ENCODE measurements around the gene SERP1.

The SERP1 gene

GRCh38 chr3:150540991-150541390 is 5.3 kb downstream of the SERP1 start:
- TF ChIP-seq SPI1 (IDR thresholded peaks at IDR 0.05; ENCODE audit: borderline replicate concordance, low read depth): peak; percentile 50; the same call in 1 of the 2 replicates
- TF ChIP-seq REST (IDR thresholded peaks at IDR 0.05; ENCODE audit: insufficient replicate concordance, low read depth): no peak
- TF ChIP-seq POLR2AphosphoS5 (IDR thresholded peaks at IDR 0.05; ENCODE audit: low read depth): no peak
- no peak for DNase-seq (ENCODE audit: low read depth in 1 of 2, low spot score in 1 of 2)
- Histone ChIP-seq H3K27me3 (ENCODE audit: insufficient read depth, poor library complexity, severe bottlenecking) (no peaks in the 10 kb centered on the region), H3K4me3 (replicated peaks; ENCODE audit: insufficient read depth, low read length) (no peak overlapping the region), H3K27ac (replicated peaks) (no peak overlapping the region; the same call in 1 of the 2 replicates)

- Histone ChIP-seq H3K27me3 (ENCODE audit: insufficient read depth, poor library complexity, severe bottlenecking) (no peaks in the 10 kb centered on the region), H3K27ac (replicated peaks) (no peak overlapping the region), H3K4me3 (replicated peaks; ENCODE audit: insufficient read depth, low read length) (no peak overlapping the region)
- TF ChIP-seq GABPA (IDR thresholded peaks at IDR 0.05; ENCODE audit: low read depth): no peak
- no peak for TF ChIP-seq CTCF (IDR thresholded peaks at IDR 0.05; ENCODE audit: insufficient read depth, low read length)
- no peak for TF ChIP-seq POLR2AphosphoS5 (IDR thresholded peaks at IDR 0.05; ENCODE audit: low read depth)
- no peak for DNase-seq (ENCODE audit: low read depth in 1 of 2, low spot score in 1 of 2)
Observed at GRCh38 chr3:150540297-150540696, 6.0 kb downstream of the SERP1 start.

GRCh38 chr3:150538324-150539208 is 7.7 kb downstream of the SERP1 start:
- H3K4me3 ChIP-seq (replicated peaks; ENCODE audit: insufficient read depth, low read length): no peak overlapping the region
- no peak for DNase-seq (ENCODE audit: low read depth in 1 of 2, low spot score in 1 of 2)
- TF ChIP-seq REST (IDR thresholded peaks at IDR 0.05; ENCODE audit: insufficient replicate concordance, low read depth): no peak
- no peak for TF ChIP-seq CTCF (IDR thresholded peaks at IDR 0.05; ENCODE audit: insufficient read depth, low read length)
- TF ChIP-seq POLR2AphosphoS5 (IDR thresholded peaks at IDR 0.05; ENCODE audit: low read depth): no peak
- TF ChIP-seq GABPA (IDR thresholded peaks at IDR 0.05; ENCODE audit: low read depth): no peak
- no peak for TF ChIP-seq SPI1 (IDR thresholded peaks at IDR 0.05; ENCODE audit: borderline replicate concordance, low read depth)
- no peak overlapping the region for H3K27ac ChIP-seq (replicated peaks)
- no peaks in the 10 kb centered on the region for H3K27me3 ChIP-seq (ENCODE audit: insufficient read depth, poor library complexity, severe bottlenecking)

- no peak for DNase-seq (ENCODE audit: low read depth in 1 of 2, low spot score in 1 of 2)
- no peak for TF ChIP-seq SPI1 (IDR thresholded peaks at IDR 0.05; ENCODE audit: borderline replicate concordance, low read depth)
- TF ChIP-seq GABPA (IDR thresholded peaks at IDR 0.05; ENCODE audit: low read depth): no peak
- no peak for TF ChIP-seq POLR2AphosphoS5 (IDR thresholded peaks at IDR 0.05; ENCODE audit: low read depth)
- TF ChIP-seq CTCF (IDR thresholded peaks at IDR 0.05; ENCODE audit: insufficient read depth, low read length): no peak
- no peak for TF ChIP-seq REST (IDR thresholded peaks at IDR 0.05; ENCODE audit: insufficient replicate concordance, low read depth)
- Histone ChIP-seq H3K27me3 (ENCODE audit: insufficient read depth, poor library complexity, severe bottlenecking) (no peaks in the 10 kb centered on the region), H3K4me3 (replicated peaks; ENCODE audit: insufficient read depth, low read length) (no peak overlapping the region), H3K27ac (replicated peaks) (no peak overlapping the region)
Observed at GRCh38 chr3:150535204-150535603, 11.1 kb downstream of the SERP1 start.

All from HL-60 (cell line).